ENCODE results near the gene PRG2.

PRG2 gene

DNA sequence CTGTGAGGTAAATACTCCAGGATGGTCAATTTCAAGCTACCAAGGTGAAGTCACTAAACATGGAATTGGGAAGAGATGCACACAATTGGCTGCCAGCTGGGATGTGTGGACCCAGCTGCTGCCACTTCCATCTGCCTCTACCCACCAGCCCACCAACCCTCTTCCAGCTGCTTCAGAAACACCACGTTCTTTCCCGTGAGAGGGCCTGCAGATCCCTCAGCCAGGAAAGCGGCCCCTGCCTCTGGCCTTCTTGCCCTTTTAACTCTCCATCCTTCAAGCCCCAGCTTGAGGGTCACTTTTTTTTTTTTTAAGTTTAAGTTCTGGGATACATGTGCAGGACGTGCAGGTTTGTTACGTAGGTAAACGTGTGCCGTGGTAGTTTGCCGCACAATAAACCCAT is 29.5 kb downstream of the PRG2 start:
- H3K4me2 ChIP-seq (ENCODE audit: low read length), result no peak overlapping the region
- H3K4me3 ChIP-seq (ENCODE audit: low read length), result no peak overlapping the region
- no peak overlapping the region for H3K9ac ChIP-seq (ENCODE audit: low read depth, low read length)
- H3K27me3 ChIP-seq (ENCODE audit: control insufficient read depth, insufficient read depth, low read length), result peaks cover 65% of the 10 kb centered on the region
- no peaks in the 10 kb centered on the region for H3K36me3 ChIP-seq (ENCODE audit: insufficient read depth, low read length)
- H3K4me1 ChIP-seq (ENCODE audit: control insufficient read depth, insufficient read depth, low read length), result no peaks in the 10 kb centered on the region
- H3K9me3 ChIP-seq (replicated peaks; ENCODE audit: low read length), result no peaks in the 10 kb centered on the region

DNA sequence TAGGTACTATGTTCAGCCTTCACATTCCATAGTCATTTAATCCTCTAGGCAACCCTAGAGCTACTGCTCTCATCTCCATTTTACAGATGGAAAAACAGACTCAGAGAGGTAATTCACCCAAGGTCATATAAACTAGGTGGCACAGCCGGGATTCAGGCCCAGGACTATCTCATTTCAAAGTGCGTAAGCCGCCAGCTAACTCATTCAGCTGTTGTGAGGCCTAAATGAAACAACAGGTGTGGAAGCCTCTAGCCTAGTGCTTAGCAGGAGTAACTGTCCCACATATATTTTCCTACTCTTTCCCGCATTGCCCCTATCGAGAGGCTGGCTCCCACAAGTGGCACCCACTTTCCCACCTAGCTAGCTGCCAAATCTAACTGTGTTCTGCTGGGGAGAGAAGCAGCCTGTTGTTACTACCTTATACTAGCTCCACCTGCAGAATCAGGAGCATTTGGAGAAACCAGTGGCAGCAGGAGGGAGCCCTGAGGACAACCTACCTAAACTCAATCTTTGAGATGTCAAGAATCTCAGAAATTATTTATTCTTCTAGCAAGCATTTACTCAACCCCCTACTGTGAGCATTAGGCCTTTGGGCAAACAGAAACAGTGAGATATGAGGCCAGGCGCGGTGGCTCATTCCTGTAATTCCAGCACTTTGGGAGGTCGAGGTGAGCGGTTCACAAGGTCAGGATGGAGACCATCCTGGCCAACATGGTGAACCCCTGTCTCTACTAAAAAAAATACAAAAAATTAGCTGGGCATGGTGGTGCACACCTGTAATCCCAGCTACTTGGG is 30.4 kb downstream of the PRG2 start:
- Histone ChIP-seq H3K4me2 (ENCODE audit: low read length) (no peak overlapping the region), H3K27me3 (ENCODE audit: control insufficient read depth, insufficient read depth, low read length) (peaks cover 58% of the 10 kb centered on the region), H3K9me3 (replicated peaks; ENCODE audit: low read length) (no peaks in the 10 kb centered on the region), H3K36me3 (ENCODE audit: insufficient read depth, low read length) (no peaks in the 10 kb centered on the region), H3K9ac (ENCODE audit: low read depth, low read length) (no peak overlapping the region), H3K4me3 (ENCODE audit: low read length) (no peak overlapping the region), H3K4me1 (ENCODE audit: control insufficient read depth, insufficient read depth, low read length) (no peaks in the 10 kb centered on the region)

DNA sequence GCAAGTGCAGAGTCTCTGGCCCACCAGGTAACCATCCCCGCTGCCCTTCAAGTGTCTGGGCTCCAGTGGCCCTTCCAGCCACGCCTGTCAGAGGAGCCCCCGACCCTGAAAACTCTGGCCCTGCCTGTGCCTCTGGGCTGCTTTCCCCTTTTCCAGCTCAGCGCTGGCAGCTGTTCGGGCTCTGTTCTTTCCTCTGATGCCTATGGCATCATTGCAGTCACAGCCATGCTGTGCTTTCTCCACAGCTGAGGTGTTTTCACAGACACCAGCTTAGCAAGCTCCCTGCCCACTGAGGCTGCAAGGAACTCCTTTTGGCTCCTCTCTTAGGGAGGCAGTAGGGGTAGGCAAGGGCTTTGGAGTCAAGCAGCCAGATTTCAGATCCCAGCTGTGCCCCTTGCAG is 31.1 kb downstream of the PRG2 start:
- Histone ChIP-seq H3K9me3 (replicated peaks; ENCODE audit: low read length) (no peaks in the 10 kb centered on the region), H3K36me3 (ENCODE audit: insufficient read depth, low read length) (no peaks in the 10 kb centered on the region), H3K4me3 (ENCODE audit: low read length) (no peak overlapping the region), H3K4me1 (ENCODE audit: control insufficient read depth, insufficient read depth, low read length) (no peaks in the 10 kb centered on the region), H3K4me2 (ENCODE audit: low read length) (no peak overlapping the region), H3K27me3 (ENCODE audit: control insufficient read depth, insufficient read depth, low read length) (peaks cover 57% of the 10 kb centered on the region), H3K9ac (ENCODE audit: low read depth, low read length) (no peak overlapping the region)

DNA sequence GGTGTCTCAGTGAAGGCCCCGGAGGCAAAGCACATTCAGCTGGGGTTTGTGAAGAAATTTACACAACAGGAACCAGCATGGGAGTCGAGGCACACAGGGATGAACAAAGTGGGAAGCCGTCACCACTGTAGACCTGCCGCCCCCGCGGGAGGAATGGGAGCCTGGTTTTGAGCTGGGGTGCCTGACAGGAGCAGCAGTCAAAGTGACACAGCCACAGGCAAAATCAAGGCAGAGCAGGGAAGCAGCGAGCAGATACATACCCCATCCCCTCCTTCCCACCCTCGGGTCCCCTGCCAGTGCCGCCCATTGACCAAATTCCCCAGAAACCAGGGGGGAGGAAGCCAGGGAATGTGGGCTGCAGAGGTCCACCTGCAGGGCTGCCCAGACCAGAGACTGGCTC is 31.5 kb downstream of the PRG2 start:
- H3K27me3 ChIP-seq (ENCODE audit: control insufficient read depth, insufficient read depth, low read length), result peaks cover 57% of the 10 kb centered on the region
- H3K4me1 ChIP-seq (ENCODE audit: control insufficient read depth, insufficient read depth, low read length), result no peaks in the 10 kb centered on the region
- H3K4me3 ChIP-seq (ENCODE audit: low read length), result no peak overlapping the region
- no peak overlapping the region for H3K9ac ChIP-seq (ENCODE audit: low read depth, low read length)
- H3K9me3 ChIP-seq (replicated peaks; ENCODE audit: low read length), result no peaks in the 10 kb centered on the region
- no peak overlapping the region for H3K4me2 ChIP-seq (ENCODE audit: low read length)
- H3K36me3 ChIP-seq (ENCODE audit: insufficient read depth, low read length), result no peaks in the 10 kb centered on the region

DNA sequence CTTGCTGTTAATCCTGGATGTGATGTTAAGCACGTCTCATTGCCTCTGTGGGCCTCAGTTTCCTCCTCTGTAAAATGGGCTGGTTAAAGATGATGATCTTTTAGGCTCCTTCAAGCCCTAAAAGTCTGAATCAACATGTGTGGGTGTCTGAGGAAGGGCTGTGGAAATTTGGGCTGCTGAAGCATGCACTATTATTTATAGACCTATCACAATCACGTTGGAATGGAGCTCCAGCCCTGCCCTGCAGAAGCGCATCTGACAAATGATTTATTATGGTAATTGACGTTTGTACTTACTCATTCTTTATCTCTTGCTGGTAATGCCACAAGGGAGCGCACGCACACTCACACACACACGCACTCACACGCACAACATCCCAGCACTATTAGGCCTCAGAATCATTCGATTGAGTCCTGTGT is 31.9 kb downstream of the PRG2 start:
- H3K36me3 ChIP-seq (ENCODE audit: insufficient read depth, low read length), result no peaks in the 10 kb centered on the region
- no peak overlapping the region for H3K4me3 ChIP-seq (ENCODE audit: low read length)
- H3K4me1 ChIP-seq (ENCODE audit: control insufficient read depth, insufficient read depth, low read length), result no peaks in the 10 kb centered on the region
- H3K27me3 ChIP-seq (ENCODE audit: control insufficient read depth, insufficient read depth, low read length), result peaks cover 56% of the 10 kb centered on the region
- H3K9ac ChIP-seq (ENCODE audit: low read depth, low read length), result no peak overlapping the region
- no peaks in the 10 kb centered on the region for H3K9me3 ChIP-seq (replicated peaks; ENCODE audit: low read length)
- H3K4me2 ChIP-seq (ENCODE audit: low read length), result no peak overlapping the region

DNA sequence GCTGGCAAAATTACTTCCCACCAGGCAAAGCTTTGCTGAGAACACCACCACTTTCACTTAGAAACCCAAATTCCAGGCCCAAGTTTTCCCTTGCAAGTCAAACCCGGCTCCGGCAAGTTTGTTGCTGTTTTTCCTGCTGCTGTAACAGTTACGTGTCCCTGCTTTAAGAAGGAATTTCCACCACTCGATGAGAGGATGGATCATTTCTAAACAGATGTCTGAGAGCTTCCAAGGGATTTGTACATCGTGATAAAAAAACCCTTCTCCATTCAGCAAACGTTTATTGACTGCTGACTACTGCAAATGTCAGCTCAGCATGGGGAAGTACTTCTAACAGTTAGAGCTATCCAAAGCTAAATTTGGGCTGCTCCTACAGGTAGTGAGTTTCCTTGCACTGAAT is 32.6 kb downstream of the PRG2 start:
- no peak overlapping the region for H3K4me3 ChIP-seq (ENCODE audit: low read length)
- H3K27me3 ChIP-seq (ENCODE audit: control insufficient read depth, insufficient read depth, low read length), result peaks cover 56% of the 10 kb centered on the region
- no peak overlapping the region for H3K9ac ChIP-seq (ENCODE audit: low read depth, low read length)
- no peak overlapping the region for H3K4me2 ChIP-seq (ENCODE audit: low read length)
- H3K4me1 ChIP-seq (ENCODE audit: control insufficient read depth, insufficient read depth, low read length), result no peaks in the 10 kb centered on the region
- no peaks in the 10 kb centered on the region for H3K36me3 ChIP-seq (ENCODE audit: insufficient read depth, low read length)
- no peaks in the 10 kb centered on the region for H3K9me3 ChIP-seq (replicated peaks; ENCODE audit: low read length)

DNA sequence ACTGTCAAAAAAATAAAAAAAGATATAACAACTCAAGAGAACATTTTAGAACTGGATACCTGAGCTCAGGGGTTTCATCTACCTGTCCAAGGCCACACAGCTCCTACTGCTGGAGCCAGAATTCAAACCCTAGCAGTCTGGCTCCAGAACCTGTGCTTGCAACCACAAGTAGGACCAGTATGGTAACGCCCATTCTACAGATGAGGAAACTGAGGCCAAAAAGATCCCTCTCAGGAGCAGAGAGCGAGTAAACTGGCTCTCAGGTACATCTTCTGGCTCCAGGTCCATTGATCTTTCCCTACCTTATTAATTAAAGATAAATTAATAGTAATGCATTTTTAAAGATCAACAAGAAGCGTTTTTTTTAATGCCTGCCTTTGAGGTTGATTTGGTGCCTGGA is 33.1 kb downstream of the PRG2 start:
- H3K4me3 ChIP-seq (ENCODE audit: low read length), result no peak overlapping the region
- H3K4me1 ChIP-seq (ENCODE audit: control insufficient read depth, insufficient read depth, low read length), result no peaks in the 10 kb centered on the region
- no peaks in the 10 kb centered on the region for H3K9me3 ChIP-seq (replicated peaks; ENCODE audit: low read length)
- peaks cover 59% of the 10 kb centered on the region for H3K27me3 ChIP-seq (ENCODE audit: control insufficient read depth, insufficient read depth, low read length)
- H3K9ac ChIP-seq (ENCODE audit: low read depth, low read length), result no peak overlapping the region
- no peaks in the 10 kb centered on the region for H3K36me3 ChIP-seq (ENCODE audit: insufficient read depth, low read length)
- no peak overlapping the region for H3K4me2 ChIP-seq (ENCODE audit: low read length)

DNA sequence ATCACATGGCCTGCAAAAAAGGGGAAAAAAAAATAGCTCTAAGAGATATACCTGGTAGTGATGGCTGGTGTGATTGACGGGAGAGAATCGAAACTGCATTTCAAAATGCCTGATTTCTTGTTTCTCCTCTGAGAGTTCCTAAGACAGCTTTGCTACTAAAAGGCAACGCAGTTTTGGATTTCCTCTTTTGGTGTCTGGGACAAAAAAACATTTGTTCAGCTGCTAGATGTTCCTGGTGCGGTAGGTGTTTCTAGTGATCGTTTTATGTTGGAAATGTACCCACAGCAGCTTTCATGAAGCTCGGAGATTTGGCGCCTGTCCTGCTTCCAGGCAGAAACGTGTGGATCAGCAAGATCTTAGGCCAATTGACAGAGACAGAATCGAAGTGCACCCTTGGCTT is 34.2 kb downstream of the PRG2 start:
- H3K9ac ChIP-seq (ENCODE audit: low read depth, low read length), result no peak overlapping the region

DNA sequence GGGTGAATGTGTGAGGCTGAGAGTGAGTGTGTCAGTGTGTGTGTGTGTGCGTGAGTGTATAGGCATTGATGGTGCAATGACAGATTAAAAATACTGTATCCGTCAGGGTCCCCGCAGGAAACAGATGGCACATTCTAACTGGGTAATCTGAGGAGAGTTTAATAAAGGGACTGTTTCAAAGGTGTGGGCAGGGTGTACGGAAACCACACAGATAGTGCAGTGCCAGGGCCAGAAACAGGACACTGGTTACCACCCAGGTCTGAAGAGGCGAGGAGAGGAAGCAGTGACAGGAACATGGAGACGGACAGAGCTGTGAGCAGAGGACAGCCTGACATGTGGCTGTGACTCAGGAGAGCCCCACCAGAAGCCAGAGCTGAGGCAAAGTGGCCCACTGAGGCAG is 35.8 kb downstream of the PRG2 start:
- Histone ChIP-seq H3K27me3 (ENCODE audit: control insufficient read depth, insufficient read depth, low read length) (peaks cover 46% of the 10 kb centered on the region), H3K36me3 (ENCODE audit: insufficient read depth, low read length) (no peaks in the 10 kb centered on the region), H3K9ac (ENCODE audit: low read depth, low read length) (no peak overlapping the region), H3K4me3 (ENCODE audit: low read length) (no peak overlapping the region), H3K4me2 (ENCODE audit: low read length) (no peak overlapping the region), H3K4me1 (ENCODE audit: control insufficient read depth, insufficient read depth, low read length) (peaks cover 3% of the 10 kb centered on the region), H3K9me3 (replicated peaks; ENCODE audit: low read length) (peaks cover 4% of the 10 kb centered on the region)

More for the DNA sequence above, 34.2 kb downstream of the PRG2 start:
- Histone ChIP-seq H3K4me1 (ENCODE audit: control insufficient read depth, insufficient read depth, low read length) (no peaks in the 10 kb centered on the region), H3K4me3 (ENCODE audit: low read length) (no peak overlapping the region), H3K36me3 (ENCODE audit: insufficient read depth, low read length) (no peaks in the 10 kb centered on the region), H3K9me3 (replicated peaks; ENCODE audit: low read length) (no peaks in the 10 kb centered on the region), H3K4me2 (ENCODE audit: low read length) (no peak overlapping the region), H3K27me3 (ENCODE audit: control insufficient read depth, insufficient read depth, low read length) (peaks cover 55% of the 10 kb centered on the region)

DNA sequence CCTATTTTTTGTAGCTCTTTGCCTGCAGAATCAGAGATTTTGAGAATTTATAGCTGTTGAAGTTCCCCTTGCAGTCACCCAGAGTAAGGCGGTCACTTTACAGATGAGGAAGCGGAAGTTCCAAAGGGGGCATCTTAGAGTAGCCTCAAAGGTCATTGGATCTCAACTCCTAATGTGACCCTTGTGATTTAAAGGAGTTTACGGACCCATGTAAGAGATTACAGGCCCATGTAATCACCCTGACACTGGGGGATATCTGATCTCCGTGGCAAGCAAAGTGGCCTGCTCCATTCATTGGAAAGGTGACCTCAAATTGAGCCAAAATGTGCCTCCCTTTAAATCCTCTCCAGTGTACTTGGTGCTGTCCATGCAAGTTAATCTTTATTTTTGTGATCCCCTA is 36.6 kb downstream of the PRG2 start:
- Histone ChIP-seq H3K27me3 (ENCODE audit: control insufficient read depth, insufficient read depth, low read length) (peaks cover 37% of the 10 kb centered on the region), H3K36me3 (ENCODE audit: insufficient read depth, low read length) (no peaks in the 10 kb centered on the region), H3K4me3 (ENCODE audit: low read length) (no peak overlapping the region), H3K9ac (ENCODE audit: low read depth, low read length) (no peak overlapping the region), H3K4me1 (ENCODE audit: control insufficient read depth, insufficient read depth, low read length) (peaks cover 7% of the 10 kb centered on the region), H3K9me3 (replicated peaks; ENCODE audit: low read length) (peaks cover 4% of the 10 kb centered on the region), H3K4me2 (ENCODE audit: low read length) (no peak overlapping the region)

DNA sequence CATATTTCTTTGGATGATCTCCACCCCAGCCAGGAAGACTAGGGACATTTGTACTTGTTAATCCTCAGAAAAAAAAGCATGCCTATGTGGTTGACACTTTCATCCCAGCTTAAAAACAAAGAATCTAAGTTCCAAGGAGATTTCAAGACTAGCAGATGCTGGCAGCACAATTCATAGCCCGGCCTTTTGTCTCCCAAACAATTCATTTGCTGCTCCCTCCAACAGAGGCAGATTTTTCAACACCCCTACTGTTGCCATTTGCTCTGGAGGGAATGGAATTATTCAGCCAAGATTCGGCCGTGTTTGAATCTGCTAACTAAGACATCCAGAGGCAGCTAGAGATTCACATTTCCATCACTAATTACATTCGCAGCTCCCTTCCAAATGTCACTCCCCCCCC is 37.0 kb downstream of the PRG2 start:
- no peak overlapping the region for H3K4me2 ChIP-seq (ENCODE audit: low read length)
- H3K36me3 ChIP-seq (ENCODE audit: insufficient read depth, low read length), result no peaks in the 10 kb centered on the region
- peaks cover 35% of the 10 kb centered on the region for H3K27me3 ChIP-seq (ENCODE audit: control insufficient read depth, insufficient read depth, low read length)
- H3K4me3 ChIP-seq (ENCODE audit: low read length), result no peak overlapping the region
- no peak overlapping the region for H3K9ac ChIP-seq (ENCODE audit: low read depth, low read length)
- H3K9me3 ChIP-seq (replicated peaks; ENCODE audit: low read length), result peaks cover 4% of the 10 kb centered on the region
- H3K4me1 ChIP-seq (ENCODE audit: control insufficient read depth, insufficient read depth, low read length), result peaks cover 7% of the 10 kb centered on the region

DNA sequence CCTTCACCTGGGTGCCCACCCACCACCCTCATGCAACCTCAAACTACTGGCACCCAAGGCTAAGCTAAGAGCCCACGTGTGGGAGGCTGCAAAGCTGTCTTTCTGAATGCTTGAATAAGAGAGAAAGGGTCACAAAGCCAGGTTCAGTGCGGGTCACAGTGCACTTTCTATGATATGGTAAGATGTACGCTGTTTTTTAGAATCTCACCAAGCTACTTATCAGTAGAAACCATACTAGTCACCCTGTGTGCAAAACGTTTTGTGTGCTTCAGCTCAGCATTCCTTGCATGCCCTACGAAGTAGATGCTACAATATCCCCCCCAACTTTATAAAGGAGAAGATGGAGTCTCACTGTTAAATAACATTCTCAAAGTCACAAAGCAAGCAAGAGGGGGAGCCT is 37.4 kb downstream of the PRG2 start:
- no peaks in the 10 kb centered on the region for H3K36me3 ChIP-seq (ENCODE audit: insufficient read depth, low read length)
- H3K9ac ChIP-seq (ENCODE audit: low read depth, low read length), result no peak overlapping the region
- peaks cover 7% of the 10 kb centered on the region for H3K4me1 ChIP-seq (ENCODE audit: control insufficient read depth, insufficient read depth, low read length)
- no peak overlapping the region for H3K4me3 ChIP-seq (ENCODE audit: low read length)
- H3K9me3 ChIP-seq (replicated peaks; ENCODE audit: low read length), result peaks cover 4% of the 10 kb centered on the region
- H3K4me2 ChIP-seq (ENCODE audit: low read length), result no peak overlapping the region
- H3K27me3 ChIP-seq (ENCODE audit: control insufficient read depth, insufficient read depth, low read length), result peaks cover 33% of the 10 kb centered on the region
